ENCODE data around the gene AP2S1. TPM values are rescaled to one million over a fixed set of nuclear protein-coding genes. Genes with fewer than 3 reads are reported as not detected.
A peak's percentile ranks its signal among the peaks of the same experiment; 100 is the strongest.
"Not testable (repeated sequence)": the region's sequence is repeated elsewhere in the genome, so short reads cannot be mapped to it uniquely, and the experiment has no call there.

The AP2S1 gene
- total RNA-seq, 1 donor from 2014 or later = 102 TPM

GRCh38 chr19:46862974-46863632, 12.5 kb upstream of the AP2S1 start:
- no peak for DNase-seq (ENCODE audit: low spot score)
- Mint-ChIP-seq H3K27me3 (ENCODE audit: low read depth) (no peaks in the 10 kb centered on the region), H3K27ac (no peak overlapping the region), H3K4me3 (ENCODE audit: low read depth) (no peak overlapping the region), H3K4me1 (ENCODE audit: low read depth) (peaks cover 31% of the 10 kb centered on the region), H3K9me3 (no peaks in the 10 kb centered on the region), H3K36me3 (ENCODE audit: low read depth) (peaks cover 22% of the 10 kb centered on the region)
- intact Hi-C loops (cut with micrococcal nuclease) = loop anchor here (5.0 to 10.0 kb wide), 3 partner anchors 52 to 392 kb away; partner anchors contain the start of gene CCDC9

- Mint-ChIP-seq H3K9me3 (no peaks in the 10 kb centered on the region), H3K4me1 (ENCODE audit: low read depth) (peaks cover 28% of the 10 kb centered on the region), H3K27ac (no peak overlapping the region), H3K27me3 (ENCODE audit: low read depth) (no peaks in the 10 kb centered on the region), H3K4me3 (ENCODE audit: low read depth) (no peak overlapping the region), H3K36me3 (ENCODE audit: low read depth) (peaks cover 22% of the 10 kb centered on the region)
- no peak for DNase-seq (ENCODE audit: low spot score)
- intact Hi-C loops (cut with micrococcal nuclease) = loop anchor here (5.0 to 10.0 kb wide), 3 partner anchors 52 to 392 kb away; partner anchors contain the start of gene CCDC9
Observed at GRCh38 chr19:46862503-46862834, 11.8 kb upstream of the AP2S1 start.

DNA sequence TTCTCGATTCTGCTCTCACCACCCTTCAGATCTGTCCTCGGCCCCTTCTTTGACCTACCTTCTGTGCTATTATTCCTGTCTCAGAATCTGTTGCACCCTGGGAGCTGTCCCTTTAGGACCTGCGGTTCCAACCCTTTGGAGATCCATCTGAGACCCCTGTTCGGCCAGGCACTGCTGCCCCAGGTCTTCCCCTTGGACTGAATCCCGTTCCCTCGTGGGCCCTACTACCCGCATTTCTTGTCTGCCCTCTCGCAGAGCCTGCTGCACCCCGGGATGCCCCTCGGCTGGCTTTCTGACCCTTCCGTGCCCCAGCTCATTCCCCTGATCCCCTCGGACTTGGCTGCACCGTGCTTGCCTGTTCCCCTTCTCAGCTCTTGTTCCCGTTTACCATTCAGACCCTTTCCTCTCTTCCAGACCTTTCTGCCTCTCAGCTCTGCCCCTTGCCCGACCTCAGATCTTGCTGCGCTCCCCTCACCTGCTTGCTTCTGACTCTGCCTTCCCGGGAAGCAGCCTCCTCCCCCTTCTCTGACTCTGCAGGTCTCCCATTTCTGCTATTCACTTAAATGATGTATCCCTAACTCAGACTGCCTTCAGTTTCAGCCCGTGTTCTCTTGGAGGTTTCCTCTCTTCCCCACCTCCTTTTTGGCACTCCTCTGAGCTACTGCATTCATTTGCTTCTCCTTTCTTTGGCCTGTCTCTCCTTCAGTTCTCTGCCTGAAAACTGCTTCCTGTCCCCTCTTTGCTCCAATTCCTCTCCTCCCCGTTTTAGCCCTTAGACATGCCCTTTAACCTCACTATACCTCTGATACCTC, 11.3 kb upstream of the AP2S1 start:
- peaks cover 23% of the 10 kb centered on the region for H3K4me1 Mint-ChIP-seq (ENCODE audit: low read depth)
- H3K4me3 Mint-ChIP-seq (ENCODE audit: low read depth) = no peak overlapping the region
- no peaks in the 10 kb centered on the region for H3K9me3 Mint-ChIP-seq
- H3K27ac Mint-ChIP-seq = no peak overlapping the region
- DNase-seq (ENCODE audit: low spot score) = no peak
- peaks cover 22% of the 10 kb centered on the region for H3K36me3 Mint-ChIP-seq (ENCODE audit: low read depth)
- H3K27me3 Mint-ChIP-seq (ENCODE audit: low read depth) = no peaks in the 10 kb centered on the region
- intact Hi-C loops (cut with micrococcal nuclease) = loop anchor here (2.0 to 10.0 kb wide), 4 partner anchors 53 to 393 kb away; partner anchors contain the start of genes CALM3 and CCDC9

- no peaks in the 10 kb centered on the region for H3K27me3 Mint-ChIP-seq (ENCODE audit: low read depth)
- peak within 1 kb of the TSS; percentile 80 for H3K4me3 Mint-ChIP-seq (ENCODE audit: low read depth)
- no peak for DNase-seq (ENCODE audit: low spot score)
- no peaks in the 10 kb centered on the region for H3K9me3 Mint-ChIP-seq
- intact Hi-C loops (cut with micrococcal nuclease) = loop anchor here (1.0 to 10.0 kb wide), 6 partner anchors 11 to 394 kb away; partner anchors contain the start of genes AP2S1, CALM3, CCDC9 and ZC3H4
- H3K27ac Mint-ChIP-seq = peak within 1 kb of the TSS; percentile 85
- peaks cover 20% of the 10 kb centered on the region for H3K36me3 Mint-ChIP-seq (ENCODE audit: low read depth)
- peaks cover 22% of the 10 kb centered on the region for H3K4me1 Mint-ChIP-seq (ENCODE audit: low read depth)
Observed at GRCh38 chr19:46860846-46861690, 10.4 kb upstream of the AP2S1 start, which contains the start of gene ARHGAP35. Gene ARHGAP35 (plus strand): TSS chr19:46860997. CDS start chr19:46918676, 57,679 bp downstream.

GRCh38 chr19:46860125-46860845, 9.6 kb upstream of the AP2S1 start:
- Mint-ChIP-seq H3K4me1 (ENCODE audit: low read depth) (peaks cover 23% of the 10 kb centered on the region), H3K27ac (peak overlapping the region; percentile 85), H3K36me3 (ENCODE audit: low read depth) (peaks cover 12% of the 10 kb centered on the region), H3K4me3 (ENCODE audit: low read depth) (peak overlapping the region; percentile 80), H3K27me3 (ENCODE audit: low read depth) (no peaks in the 10 kb centered on the region), H3K9me3 (no peaks in the 10 kb centered on the region)
- peak; percentile 98 for DNase-seq (ENCODE audit: low spot score)
- intact Hi-C loops (cut with micrococcal nuclease) = loop anchor here (1.0 to 10.0 kb wide), 6 partner anchors 10 to 395 kb away; partner anchors contain the start of genes AP2S1, CALM3, CCDC9 and ZC3H4

- peak overlapping the region; percentile 80 for H3K4me3 Mint-ChIP-seq (ENCODE audit: low read depth)
- intact Hi-C loops (cut with micrococcal nuclease) = loop anchor here (1.0 to 10.0 kb wide), 6 partner anchors 9 to 395 kb away; partner anchors contain the start of genes AP2S1, CALM3, CCDC9 and ZC3H4
- H3K36me3 Mint-ChIP-seq (ENCODE audit: low read depth) = peaks cover 7% of the 10 kb centered on the region
- DNase-seq (ENCODE audit: low spot score) = no peak
- H3K4me1 Mint-ChIP-seq (ENCODE audit: low read depth) = peaks cover 19% of the 10 kb centered on the region
- H3K9me3 Mint-ChIP-seq = no peaks in the 10 kb centered on the region
- no peaks in the 10 kb centered on the region for H3K27me3 Mint-ChIP-seq (ENCODE audit: low read depth)
- H3K27ac Mint-ChIP-seq = peak overlapping the region; percentile 85
Observed at GRCh38 chr19:46859637-46860124, 9.0 kb upstream of the AP2S1 start.

GRCh38 chr19:46856062-46857022, 5.7 kb upstream of the AP2S1 start:
- peak overlapping the region; percentile 92 for H3K27ac Mint-ChIP-seq
- H3K27me3 Mint-ChIP-seq (ENCODE audit: low read depth) = peaks cover 2% of the 10 kb centered on the region
- intact Hi-C loops (cut with micrococcal nuclease) = loop anchor here (1.0 kb wide), 2 partner anchors 135 to 192 kb away; partner anchors contain the start of gene TMEM160
- peak overlapping the region; percentile 82 for H3K4me3 Mint-ChIP-seq (ENCODE audit: low read depth)
- peak; percentile 89 for DNase-seq (ENCODE audit: low spot score)
- H3K36me3 Mint-ChIP-seq (ENCODE audit: low read depth) = peaks cover 7% of the 10 kb centered on the region
- peaks cover 20% of the 10 kb centered on the region for H3K4me1 Mint-ChIP-seq (ENCODE audit: low read depth)
- no peaks in the 10 kb centered on the region for H3K9me3 Mint-ChIP-seq

GRCh38 chr19:46854698-46855097, 4.1 kb upstream of the AP2S1 start:
- DNase-seq (ENCODE audit: low spot score); intact Hi-C loops (cut with micrococcal nuclease); H3K27ac Mint-ChIP-seq: not testable (repeated sequence)

DNA sequence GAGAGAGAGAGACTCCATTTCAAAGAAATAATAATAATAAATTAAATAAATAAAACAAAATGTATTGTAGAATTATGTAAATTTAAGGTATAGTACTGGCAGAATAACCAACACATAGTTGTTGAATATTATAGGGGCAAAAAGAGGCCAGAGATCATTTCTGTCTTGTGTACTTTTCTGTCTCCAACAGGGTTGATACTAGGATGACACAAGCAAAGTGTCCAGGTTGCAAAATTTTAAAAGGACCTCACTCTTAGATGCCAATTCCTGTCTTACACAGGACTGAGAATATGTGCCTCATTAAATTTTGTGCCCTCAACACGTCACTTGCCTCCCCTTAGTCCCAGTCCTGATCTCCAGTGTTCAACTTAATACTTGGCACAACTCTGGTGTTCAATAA, 2.2 kb upstream of the AP2S1 start:
- H3K4me3 Mint-ChIP-seq (ENCODE audit: low read depth) = no peak overlapping the region
- H3K4me1 Mint-ChIP-seq (ENCODE audit: low read depth) = peaks cover 30% of the 10 kb centered on the region
- peaks cover 2% of the 10 kb centered on the region for H3K27me3 Mint-ChIP-seq (ENCODE audit: low read depth)
- no peak for DNase-seq (ENCODE audit: low spot score)
- no peaks in the 10 kb centered on the region for H3K36me3 Mint-ChIP-seq (ENCODE audit: low read depth)
- H3K27ac Mint-ChIP-seq = no peak overlapping the region
- no peaks in the 10 kb centered on the region for H3K9me3 Mint-ChIP-seq
- intact Hi-C loops (cut with micrococcal nuclease) = no loop called here

More at GRCh38 chr19:46854698-46855097, 4.1 kb upstream of the AP2S1 start:
- not testable (repeated sequence) for H3K36me3 Mint-ChIP-seq (ENCODE audit: low read depth); H3K4me3 Mint-ChIP-seq (ENCODE audit: low read depth); H3K27me3 Mint-ChIP-seq (ENCODE audit: low read depth); H3K9me3 Mint-ChIP-seq
- peaks cover 26% of the 10 kb centered on the region for H3K4me1 Mint-ChIP-seq (ENCODE audit: low read depth)

DNA sequence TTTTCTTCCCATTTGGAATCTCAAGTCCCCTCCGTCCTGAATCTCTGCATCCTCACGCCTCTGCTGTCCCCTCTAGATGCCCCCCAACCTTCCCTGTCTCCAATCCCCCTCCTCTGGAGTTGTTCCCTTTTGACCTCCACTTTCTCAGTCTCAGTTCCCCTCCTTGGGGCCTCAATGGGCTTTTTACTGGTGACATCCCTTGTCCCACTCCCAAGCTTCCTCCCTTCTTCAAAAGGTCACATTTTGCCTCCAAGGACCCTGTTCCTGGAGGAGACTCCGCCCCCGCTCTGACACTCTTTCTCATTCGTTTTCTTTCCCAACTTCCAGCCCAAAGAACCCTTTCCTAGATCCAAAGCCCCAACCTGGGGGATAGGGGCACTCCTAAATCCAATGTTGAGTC, 1.0 kb downstream of the AP2S1 start:
- Mint-ChIP-seq H3K36me3 (ENCODE audit: low read depth) (peaks cover 10% of the 10 kb centered on the region), H3K27me3 (ENCODE audit: low read depth) (peaks cover 2% of the 10 kb centered on the region), H3K9me3 (no peaks in the 10 kb centered on the region), H3K4me3 (ENCODE audit: low read depth) (peak overlapping the region; percentile 86), H3K4me1 (ENCODE audit: low read depth) (peaks cover 18% of the 10 kb centered on the region), H3K27ac (peak overlapping the region; percentile 56)
- intact Hi-C loops (cut with micrococcal nuclease) = loop anchor here (1.0 kb wide), 2 partner anchors 11 to 199 kb away; partner anchors contain the start of genes ARHGAP35 and TMEM160
- no peak for DNase-seq (ENCODE audit: low spot score)

DNA sequence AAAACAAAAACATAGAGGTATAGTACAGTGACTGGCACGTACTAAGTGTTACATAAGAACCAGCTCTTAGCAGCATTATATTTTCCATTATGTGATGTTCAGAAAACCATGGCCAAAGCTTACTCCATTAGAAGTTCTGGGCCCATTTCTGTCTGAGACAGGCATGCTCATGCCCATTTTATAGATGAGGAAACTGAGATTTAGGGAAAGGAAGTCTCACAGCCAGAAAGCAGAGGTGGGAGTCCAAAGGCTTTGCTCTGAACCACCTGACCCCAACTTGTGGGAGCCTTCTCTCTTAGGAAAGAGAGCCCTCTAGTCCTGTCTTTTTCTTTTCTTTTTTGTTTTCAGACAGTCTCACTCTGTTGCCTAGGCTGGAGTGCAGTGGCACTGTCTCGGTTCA, 2.3 kb downstream of the AP2S1 start:
- H3K36me3 Mint-ChIP-seq (ENCODE audit: low read depth) = peaks cover 15% of the 10 kb centered on the region
- H3K4me1 Mint-ChIP-seq (ENCODE audit: low read depth) = peaks cover 16% of the 10 kb centered on the region
- DNase-seq (ENCODE audit: low spot score) = no peak
- intact Hi-C loops (cut with micrococcal nuclease) = no loop called here
- no peaks in the 10 kb centered on the region for H3K9me3 Mint-ChIP-seq
- H3K27ac Mint-ChIP-seq = no peak overlapping the region
- no peak overlapping the region for H3K4me3 Mint-ChIP-seq (ENCODE audit: low read depth)
- H3K27me3 Mint-ChIP-seq (ENCODE audit: low read depth) = no peaks in the 10 kb centered on the region
